ENCODE measurements around the gene SCGB1A1.

- TF ChIP-seq CTCF (IDR thresholded peaks at IDR 0.05) (no peak), POLR2A (IDR thresholded peaks at IDR 0.05) (no peak)
Measured at GRCh38 chr11:62418733-62419132, at the start of gene SCGB1A1.

Measured in esophagus squamous epithelium (tissue), 4 donors.